AG04450 (cell line): ENCODE measurements around the gene GRID1. TPM values are rescaled to one million over a fixed set of nuclear protein-coding genes. Genes with fewer than 3 reads are reported as not detected.

Experiments
- CTCF ChIA-PET: fragments of 300-600, 350-600 bp; formaldehyde crosslinking; extraction: SDS; loops from one replicate; lab custom pipeline; 2022; ENCODE audit warnings: antibody characterized with exemption, inconsistent platforms; lab: Charles Lee
- POLR2A ChIA-PET: fragments of 350-600 bp; formaldehyde crosslinking; extraction: SDS; loops from one replicate; lab custom pipeline; 2021; ENCODE audit warnings: antibody characterized with exemption, inconsistent platforms; lab: Yijun Ruan, JAX
- DNase-seq: peaks from one replicate; pipeline ENCODE4 v3.0.0-alpha.2; 2011; ENCODE audit warnings: low read depth, low spot score
- H3K27ac ChIP-seq: one replicate; pipeline ENCODE4 v1.5.1; 2012; ENCODE audit warnings: low read depth, low read length, control low read depth
- H3K27me3 ChIP-seq: one replicate; pipeline ENCODE4 v1.6.0; 2012; ENCODE audit warnings: low read length; ENCODE audit not compliant: control insufficient read depth, insufficient read depth
- H3K4me3 ChIP-seq: 2 replicates; pipeline ENCODE4 v1.5.1; 2011; ENCODE audit warnings: mild to moderate bottlenecking, low read depth, low read length, control low read depth
- H3K9me3 ChIP-seq: 2 replicates; pipeline ENCODE4 v1.5.1; 2012; ENCODE audit warnings: low read length; ENCODE audit not compliant: control insufficient read depth, insufficient read depth
- CTCF ChIP-seq: IDR thresholded peaks from 2 replicates; pipeline ENCODE4 v1.5.1; 2011; ENCODE audit warnings: low read depth, low read length, control low read depth, inconsistent platforms
- polyA plus RNA-seq: library from polyadenylated mRNA; depleted of rRNA; stranded (reverse); fragments of >200 nt; gene quantifications from 2 replicates; pipeline ENCODE4 v1.2.3, GENCODE V29; 2011

Gene GRID1
- polyA plus RNA-seq, 1 experiment: not detected

GRCh38 chr10:85666102-85666501, 700.5 kb downstream of the GRID1 start:
- no peak overlapping the region for H3K4me3 ChIP-seq
- CTCF ChIA-PET: no interaction called here
- H3K9me3 ChIP-seq: peaks cover 38% of the 10 kb centered on the region
- no peak for DNase-seq
- no peaks in the 10 kb centered on the region for H3K27me3 ChIP-seq
- no peak for TF ChIP-seq CTCF
- no peak overlapping the region for H3K27ac ChIP-seq
- POLR2A ChIA-PET: no interaction called here

DNA sequence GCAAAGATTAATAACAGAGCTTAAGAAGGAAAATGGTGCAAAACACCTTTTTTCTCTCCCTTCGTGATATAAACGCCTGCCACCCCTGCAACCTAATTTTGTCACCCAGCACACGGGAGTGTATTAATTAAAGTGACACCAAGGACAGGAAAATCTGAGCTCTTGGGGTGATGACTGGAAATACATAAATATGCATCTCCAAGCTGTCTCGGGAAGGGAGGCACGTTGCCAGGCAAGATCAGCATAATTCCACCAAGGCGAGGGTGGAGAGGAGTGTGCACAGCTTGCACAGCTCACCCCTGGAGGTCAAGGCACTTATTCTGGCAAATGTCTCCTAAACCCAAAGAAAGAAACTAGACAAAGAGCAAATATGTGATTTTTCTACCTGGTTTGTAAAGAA, 700.9 kb downstream of the GRID1 start:
- Histone ChIP-seq H3K4me3 (no peak overlapping the region), H3K9me3 (peaks cover 40% of the 10 kb centered on the region), H3K27ac (no peak overlapping the region), H3K27me3 (no peaks in the 10 kb centered on the region)
- no peak for TF ChIP-seq CTCF
- DNase-seq: no peak
- ChIA-PET CTCF (no interaction called here), POLR2A (no interaction called here)

- DNase-seq: no peak
- ChIA-PET POLR2A (no interaction called here), CTCF (no interaction called here)
- no peak overlapping the region for H3K27ac ChIP-seq
- peaks cover 46% of the 10 kb centered on the region for H3K9me3 ChIP-seq
- no peak for TF ChIP-seq CTCF
- H3K4me3 ChIP-seq: no peak overlapping the region
- H3K27me3 ChIP-seq: no peaks in the 10 kb centered on the region
Observed at GRCh38 chr10:85665078-85665477, 701.5 kb downstream of the GRID1 start.

DNA sequence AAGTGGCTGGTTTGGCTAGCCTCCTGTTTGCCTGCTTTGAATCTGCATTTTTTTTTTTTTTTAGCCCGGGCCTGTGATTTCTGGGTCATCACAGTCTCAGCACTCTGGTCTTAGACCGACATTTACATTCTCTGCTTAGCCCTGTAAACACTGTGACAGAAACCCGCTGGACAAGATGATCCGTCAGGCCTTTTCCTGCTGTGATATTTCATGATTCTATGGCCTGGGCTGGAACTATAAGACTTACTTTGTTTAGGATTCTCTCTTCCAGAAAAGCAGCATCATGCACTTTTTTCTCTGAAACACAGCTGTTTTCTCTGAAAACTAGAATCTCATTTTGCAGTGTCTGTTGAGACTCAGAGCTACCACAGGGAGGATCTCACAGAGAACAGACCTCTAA, 705.5 kb downstream of the GRID1 start:
- TF ChIP-seq CTCF: no peak
- no peak for DNase-seq
- no peak overlapping the region for H3K27ac ChIP-seq
- no peaks in the 10 kb centered on the region for H3K27me3 ChIP-seq
- no peak overlapping the region for H3K4me3 ChIP-seq
- ChIA-PET CTCF (no interaction called here), POLR2A (no interaction called here)
- peaks cover 31% of the 10 kb centered on the region for H3K9me3 ChIP-seq

DNA sequence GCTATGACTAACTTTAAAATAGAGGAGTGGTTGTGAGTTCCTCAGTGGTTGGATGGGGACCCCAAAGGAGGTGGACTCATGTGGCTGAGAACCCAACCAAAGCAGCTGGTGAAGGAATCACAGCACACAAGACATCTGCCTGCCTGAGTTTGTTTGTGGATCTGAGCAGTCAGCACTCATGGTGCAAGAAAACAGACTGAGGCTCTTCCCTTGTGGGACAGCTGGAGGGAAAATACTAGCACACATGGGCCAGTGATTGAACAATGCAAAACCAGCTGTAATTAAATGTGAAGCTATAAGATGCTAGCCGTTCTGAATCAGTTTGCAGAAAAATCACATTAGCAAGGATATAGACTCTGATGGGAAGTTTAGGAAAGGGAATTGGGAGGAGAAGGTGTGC, 707.3 kb downstream of the GRID1 start:
- no peak for TF ChIP-seq CTCF
- ChIA-PET POLR2A (no interaction called here), CTCF (no interaction called here)
- Histone ChIP-seq H3K4me3 (no peak overlapping the region), H3K9me3 (peaks cover 38% of the 10 kb centered on the region), H3K27me3 (no peaks in the 10 kb centered on the region), H3K27ac (no peak overlapping the region)
- no peak for DNase-seq
